ENCODE results near the gene OSBPL1A.

- TF ChIP-seq CTCF (IDR thresholded peaks at IDR 0.05), result peak in 2 of 4 donors; percentile 13 to 22
- peak; percentile 51 for TF ChIP-seq POLR2A (IDR thresholded peaks at IDR 0.05)
Observed at GRCh38 chr18:24271381-24272228, 126.0 kb downstream of the OSBPL1A start.

Data from right lobe of liver (tissue), 4 donors.